SH-SY5Y (cell line): Measurements from ENCODE around the gene TTC28.

Source experiments
- GATA2 ChIP-seq: IDR thresholded peaks from 2 replicates; pipeline ENCODE4 v1.6.1; 2011; ENCODE audit warnings: mild to moderate bottlenecking, low read depth, low read length
- GATA3 ChIP-seq: IDR thresholded peaks from 2 replicates; pipeline ENCODE4 v1.6.1; 2011; ENCODE audit warnings: low read depth, mild to moderate bottlenecking, low read length, moderate library complexity

Gene TTC28

GRCh38 chr22:27983361-27983791 is 696.3 kb downstream of the TTC28 start:
- no peak for TF ChIP-seq GATA3
- TF ChIP-seq GATA2 = no peak

GRCh38 chr22:27982630-27983180 is 696.9 kb downstream of the TTC28 start:
- TF ChIP-seq GATA2 (no peak), GATA3 (no peak)

GRCh38 chr22:27982106-27982505 is 697.5 kb downstream of the TTC28 start:
- no peak for TF ChIP-seq GATA3

- TF ChIP-seq GATA2 (no peak), GATA3 (no peak)
These were observed 699.1 kb downstream of the TTC28 start for GRCh38 chr22:27980424-27981148.

GRCh38 chr22:27978802-27979201 is 700.8 kb downstream of the TTC28 start:
- TF ChIP-seq GATA2 (no peak), GATA3 (no peak)

- TF ChIP-seq GATA2 (no peak), GATA3 (no peak)
These were observed 701.3 kb downstream of the TTC28 start for GRCh38 chr22:27978317-27978716.

- TF ChIP-seq GATA2 (no peak), GATA3 (no peak)
These were observed 703.1 kb downstream of the TTC28 start for GRCh38 chr22:27976586-27976985.

GRCh38 chr22:27975381-27976013 is 704.1 kb downstream of the TTC28 start:
- TF ChIP-seq GATA2 (no peak), GATA3 (no peak)

GRCh38 chr22:27973846-27974245 is 705.8 kb downstream of the TTC28 start:
- TF ChIP-seq GATA2 (no peak), GATA3 (no peak)

GRCh38 chr22:27972732-27973698 is 706.6 kb downstream of the TTC28 start:
- TF ChIP-seq GATA2 = no peak
- no peak for TF ChIP-seq GATA3

- TF ChIP-seq GATA3 = no peak
These were observed 707.7 kb downstream of the TTC28 start for GRCh38 chr22:27971926-27972325.

- TF ChIP-seq GATA3 = no peak
These were observed 708.9 kb downstream of the TTC28 start for GRCh38 chr22:27970596-27971220.

- no peak for TF ChIP-seq GATA2
- TF ChIP-seq GATA3 = no peak
These were observed 713.2 kb downstream of the TTC28 start for GRCh38 chr22:27966168-27967064.
